22Rv1 (cell line): ENCODE measurements around the gene TMCO4.

Experiments
- H3K27ac ChIP-seq: fragments of 450-650 bp; 2 replicates; pipeline ENCODE4 v1.5.1; 2017
- ZFX ChIP-seq: fragments of 450-650 bp; IDR thresholded peaks from 2 replicates; pipeline ENCODE4 v1.6.1; 2017; ENCODE audit warnings: antibody characterized with exemption, borderline replicate concordance
- TF ChIP-seq, protein P1 (sequence below): fragments of 450-650 bp; IDR thresholded peaks from 2 replicates; pipeline ENCODE4 v1.5.1; 2017; ENCODE audit warnings: mild to moderate bottlenecking

TMCO4 gene

DNA sequence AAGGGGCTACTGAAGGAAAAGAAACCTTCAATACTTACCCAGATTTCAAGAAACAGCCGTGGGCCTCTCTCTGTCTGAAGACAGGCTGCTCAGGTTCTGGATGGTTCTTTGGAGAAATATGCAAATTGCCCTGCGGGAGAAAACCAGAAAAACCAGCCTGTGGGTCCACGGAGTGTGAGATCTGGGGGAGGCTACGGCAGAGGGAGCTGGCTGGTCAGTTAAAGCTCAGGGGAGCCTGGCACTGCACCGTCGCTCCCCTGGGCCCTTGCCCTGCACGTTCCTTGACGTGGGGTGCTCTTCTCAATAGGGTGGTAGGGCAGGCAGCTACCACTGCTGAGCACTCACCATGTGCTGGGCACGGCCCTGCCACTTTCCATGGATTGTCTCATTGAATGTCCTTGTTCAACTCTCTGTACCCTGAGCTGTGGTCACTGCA is 12.7 kb downstream of the TMCO4 start:
- no peak for TF ChIP-seq ZFX
- TF ChIP-seq, protein P1, sequence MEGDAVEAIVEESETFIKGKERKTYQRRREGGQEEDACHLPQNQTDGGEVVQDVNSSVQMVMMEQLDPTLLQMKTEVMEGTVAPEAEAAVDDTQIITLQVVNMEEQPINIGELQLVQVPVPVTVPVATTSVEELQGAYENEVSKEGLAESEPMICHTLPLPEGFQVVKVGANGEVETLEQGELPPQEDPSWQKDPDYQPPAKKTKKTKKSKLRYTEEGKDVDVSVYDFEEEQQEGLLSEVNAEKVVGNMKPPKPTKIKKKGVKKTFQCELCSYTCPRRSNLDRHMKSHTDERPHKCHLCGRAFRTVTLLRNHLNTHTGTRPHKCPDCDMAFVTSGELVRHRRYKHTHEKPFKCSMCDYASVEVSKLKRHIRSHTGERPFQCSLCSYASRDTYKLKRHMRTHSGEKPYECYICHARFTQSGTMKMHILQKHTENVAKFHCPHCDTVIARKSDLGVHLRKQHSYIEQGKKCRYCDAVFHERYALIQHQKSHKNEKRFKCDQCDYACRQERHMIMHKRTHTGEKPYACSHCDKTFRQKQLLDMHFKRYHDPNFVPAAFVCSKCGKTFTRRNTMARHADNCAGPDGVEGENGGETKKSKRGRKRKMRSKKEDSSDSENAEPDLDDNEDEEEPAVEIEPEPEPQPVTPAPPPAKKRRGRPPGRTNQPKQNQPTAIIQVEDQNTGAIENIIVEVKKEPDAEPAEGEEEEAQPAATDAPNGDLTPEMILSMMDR: no peak
- peak overlapping the region; percentile 34 for H3K27ac ChIP-seq

DNA sequence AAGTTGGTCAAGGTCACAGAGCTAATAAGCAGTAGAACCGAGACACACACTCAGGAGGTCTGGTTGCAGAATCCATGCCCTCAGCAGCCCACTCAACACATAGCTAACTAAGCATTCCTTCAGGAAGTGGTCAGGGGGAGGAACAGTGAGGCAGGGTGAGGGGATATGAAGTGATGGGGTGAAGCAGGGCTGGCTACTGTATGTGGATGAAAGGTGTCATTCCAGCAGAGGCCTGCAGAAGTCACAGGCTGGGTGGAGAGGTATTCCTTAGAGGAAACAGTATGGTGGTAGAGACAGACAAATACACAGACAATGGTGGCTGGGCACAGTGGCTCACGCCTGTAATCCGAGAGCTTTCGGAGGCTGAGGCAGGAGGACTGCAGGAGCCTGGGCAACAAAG is 14.1 kb downstream of the TMCO4 start:
- TF ChIP-seq ZFX: no peak
- TF ChIP-seq, protein P1: no peak
- no peak overlapping the region for H3K27ac ChIP-seq

DNA sequence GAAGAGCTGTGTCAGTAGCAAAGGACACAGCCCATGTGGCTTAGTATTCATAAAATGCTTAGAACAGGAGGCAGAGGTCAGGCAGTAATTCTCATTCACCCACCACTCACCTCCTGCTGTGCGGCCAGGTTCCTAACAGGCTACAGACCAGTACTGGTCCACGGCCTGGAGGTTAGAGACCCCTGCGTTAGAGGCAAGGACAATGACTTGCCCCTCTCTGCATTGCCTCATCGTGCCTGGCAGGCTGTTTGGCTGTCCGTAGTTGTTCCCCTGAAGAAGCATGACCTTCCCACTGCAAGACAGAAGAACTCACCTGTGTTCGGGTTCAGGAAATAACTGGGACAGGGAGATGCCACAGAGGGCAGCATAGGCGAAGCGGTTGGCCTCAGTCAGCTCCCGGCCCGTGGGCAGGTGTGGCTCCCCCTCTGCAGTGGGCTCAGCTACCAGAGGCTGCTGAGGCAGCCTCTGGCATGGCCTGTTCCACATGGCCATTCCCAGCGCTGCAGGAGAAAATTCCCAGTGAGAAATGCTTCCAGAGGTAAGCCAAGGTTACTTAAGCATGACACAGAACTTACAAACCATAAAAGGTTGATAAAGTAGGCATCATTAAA is 19.3 kb downstream of the TMCO4 start:
- H3K27ac ChIP-seq: no peak overlapping the region
- TF ChIP-seq, protein P1: no peak
- no peak for TF ChIP-seq ZFX

DNA sequence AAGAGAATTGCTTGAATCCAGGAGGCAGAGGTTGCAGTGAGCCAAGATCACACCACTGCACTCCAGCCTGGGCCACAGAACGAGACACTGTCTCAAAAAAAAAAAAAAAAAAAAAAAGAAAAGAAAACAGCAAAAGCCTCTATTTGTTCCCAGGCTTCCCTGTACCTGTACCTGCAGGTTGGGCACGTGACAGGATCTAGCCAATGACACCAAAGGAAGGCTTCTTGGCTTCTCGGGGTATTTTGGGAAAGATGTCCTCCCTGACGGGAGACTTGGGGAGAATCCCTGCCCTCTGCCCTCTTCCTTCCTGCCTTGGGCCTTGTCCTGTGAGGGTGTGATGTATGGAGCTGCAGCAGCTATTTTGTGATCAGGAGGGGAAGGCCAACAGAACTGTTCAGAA is 22.8 kb downstream of the TMCO4 start:
- H3K27ac ChIP-seq: peak overlapping the region; percentile 66
- TF ChIP-seq, protein P1: no peak

DNA sequence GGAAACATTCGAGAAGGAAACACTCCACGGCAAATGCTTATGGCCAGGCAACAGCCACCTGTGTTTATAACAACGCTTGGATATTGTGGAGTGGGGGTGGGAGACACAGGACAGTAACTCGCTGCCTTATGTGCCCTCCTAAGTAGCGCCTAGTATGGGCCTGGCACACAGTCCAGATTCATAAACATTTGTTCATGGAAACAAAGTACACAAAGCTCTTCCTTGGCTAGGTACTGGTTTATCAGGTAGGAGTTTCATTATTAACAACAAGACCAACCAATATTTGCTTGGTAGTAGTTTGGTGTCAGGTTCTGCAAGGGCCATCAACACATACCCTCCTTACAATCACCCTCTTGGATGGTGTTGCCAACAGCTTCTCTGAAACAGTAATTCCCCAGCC is 23.4 kb downstream of the TMCO4 start:
- no peak for TF ChIP-seq ZFX
- TF ChIP-seq, protein P1: no peak
- peak overlapping the region; percentile 66 for H3K27ac ChIP-seq

DNA sequence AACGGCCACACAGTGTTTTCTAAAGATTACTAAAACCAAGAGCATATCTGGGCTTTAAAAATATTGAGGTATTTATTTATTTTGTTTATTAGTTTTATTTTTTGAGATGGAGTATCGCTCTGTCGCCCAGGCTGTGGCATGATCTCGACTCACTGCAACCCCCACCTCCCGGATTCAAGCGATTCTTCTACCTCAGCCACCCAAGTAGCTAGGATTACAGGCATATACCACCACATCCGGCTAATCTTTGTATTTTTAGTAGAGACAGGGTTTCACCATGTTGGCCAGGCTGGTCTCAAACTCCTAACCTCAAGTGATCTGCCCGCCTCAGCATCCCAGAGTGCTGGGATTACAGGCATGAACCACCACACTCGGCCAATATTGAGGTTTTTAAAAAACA is 23.9 kb downstream of the TMCO4 start:
- TF ChIP-seq, protein P1: no peak
- no peak for TF ChIP-seq ZFX
- peak overlapping the region; percentile 66 for H3K27ac ChIP-seq

DNA sequence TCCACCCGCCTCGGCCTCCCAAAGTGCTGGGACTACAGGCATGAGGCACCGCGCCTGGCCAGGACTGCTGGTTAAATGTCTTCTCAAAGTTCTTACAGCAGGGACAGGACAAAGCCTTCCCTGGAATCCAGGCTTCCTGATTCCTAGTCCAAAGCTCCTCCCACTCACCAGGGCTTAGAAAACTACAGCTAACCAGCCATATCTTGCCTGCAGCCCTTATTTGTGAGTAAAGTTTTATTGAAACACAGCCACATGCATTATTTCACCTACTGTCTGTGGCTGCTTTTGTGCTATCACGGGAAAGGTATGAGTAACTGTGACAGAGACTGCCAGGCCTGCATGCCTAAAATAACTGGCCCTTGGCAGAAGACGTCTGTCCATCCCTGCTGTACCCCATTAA is 24.4 kb downstream of the TMCO4 start:
- TF ChIP-seq, protein P1: no peak
- TF ChIP-seq ZFX: no peak
- peak overlapping the region; percentile 66 for H3K27ac ChIP-seq
